Spleen (tissue), 11 donors: ENCODE data around the gene GDF3. TPM values are rescaled to one million over a fixed set of nuclear protein-coding genes. Genes with fewer than 3 reads are reported as not detected.

ENCODE experiments used
- DNase-seq: peaks from one replicate; pipeline ENCODE4 v3.0.0-alpha.2; 2020
- H3K27ac ChIP-seq, 8 donors: fragments of 200-600 bp; sonication (generic) in 7 of 8; 1 replicate in 4 of 8; 2 replicates in 4 of 8; pipeline versions ENCODE4 v1.5.0 to v1.8.0; 2016 to 2021; ENCODE audit warnings: inconsistent platforms in 4 of 8, mild to moderate bottlenecking in 4 of 8, moderate library complexity in 1 of 8
- H3K27me3 ChIP-seq, 7 donors: fragments of 200-600 bp; sonication (generic) in 6 of 7; replicated peaks in 1 of 7; 1 replicate in 4 of 7; 2 replicates in 3 of 7; pipeline versions ENCODE4 v1.5.0 to v1.8.0; 2016 to 2021; ENCODE audit warnings: inconsistent platforms in 3 of 7, mild to moderate bottlenecking in 1 of 7
- H3K36me3 ChIP-seq, 6 donors: fragments of 200-600 bp; sonication (generic) in 5 of 6; 1 replicate in 4 of 6; 2 replicates in 2 of 6; pipeline versions ENCODE4 v1.5.0 to v1.8.0; 2016 to 2021; ENCODE audit warnings: inconsistent platforms in 2 of 6
- H3K4me1 ChIP-seq, 6 donors: fragments of 200-600 bp; sonication (generic) in 5 of 6; 1 replicate in 3 of 6; 2 replicates in 3 of 6; pipeline versions ENCODE4 v1.5.0 to v1.8.0; 2016 to 2021; ENCODE audit warnings: inconsistent platforms in 3 of 6
- H3K4me3 ChIP-seq, 8 donors: fragments of 200-600 bp; sonication (generic) in 7 of 8; 1 replicate in 4 of 8; 2 replicates in 4 of 8; pipeline versions ENCODE4 v1.5.0 to v1.8.0; 2016 to 2021; ENCODE audit warnings: inconsistent platforms in 4 of 8, mild to moderate bottlenecking in 4 of 8, moderate library complexity in 2 of 8
- H3K9me3 ChIP-seq, 8 donors: fragments of 200-600 bp; sonication (generic) in 7 of 8; 1 replicate in 4 of 8; 2 replicates in 4 of 8; pipeline versions ENCODE4 v1.5.0 to v1.8.0; 2016 to 2021; ENCODE audit warnings: inconsistent platforms in 4 of 8
- CTCF ChIP-seq, 11 experiments: fragments of 200-600 bp in 7 of 11; fragments of 450-650 bp in 4 of 11; sonication (generic) in 4 of 11; IDR thresholded peaks in 8 of 11; conservative IDR thresholded peaks in 3 of 11; 1 replicate in 7 of 11; 2 replicates in 4 of 11; pipeline versions ENCODE4 v1.4.0 to v1.8.0; 2016 to 2021; ENCODE audit warnings: antibody characterized with exemption in 11 of 11, inconsistent platforms in 4 of 11, mild to moderate bottlenecking in 1 of 11
- POLR2A ChIP-seq, 3 donors: fragments of 450-650 bp; IDR thresholded peaks; one replicate each; pipeline ENCODE4 v1.5.1; 2017; ENCODE audit warnings: antibody characterized with exemption in 3 of 3, mild to moderate bottlenecking in 1 of 3
- POLR2AphosphoS5 ChIP-seq, 3 donors: sonication (generic); formaldehyde crosslinking; IDR thresholded peaks; one replicate each; pipeline ENCODE4 v1.5.1; 2017; ENCODE audit warnings: antibody characterized with exemption in 3 of 3
- WGBS, 5 donors: extraction: QIAGEN DNeasy Blood & Tissue Kit in 3 of 5; methylation state at CpG; one replicate each; pipeline versions ENCODE4 v1.1.5 to v1.1.7; 2013 to 2018; 5-methylcytosine and 5-hydroxymethylcytosine counted together
- intact Hi-C: fragments of 100-400 bp; cut with DNase I; formaldehyde crosslinking; loops from one replicate; pipeline ENCODE4 v1.15.0; 2023; ENCODE audit warnings: low total_unique reads
- polyA plus RNA-seq, 3 donors: library from polyadenylated mRNA; stranded (reverse); fragments of 200-250 nt; gene quantifications; one replicate each; pipeline ENCODE4 v1.2.1, GENCODE V29; 2013
- total RNA-seq, 7 donors: library from RNA; depleted of rRNA in 3 of 7; stranded (reverse); fragments of >200 nt in 3 of 7; fragmentation: NEBNext Ultra II Directional in 4 of 7; extraction: Animal tissue kit (Norgen Biotek cat#: 25700) in 4 of 7; gene quantifications; one replicate each; pipeline versions ENCODE4 v1.1.0 to v1.2.1, GENCODE V29; 2016 to 2021
- donor health status: healthy with polysubstance abuse.
- donor health status: DM: no; HTN: no; CAD: no; lungs with moderate emphysema.
- donor health status: DM: no; HTN: no; CAD: no.
- donor health status: Bipolar disorder and iron deficiency.
- donor health status: healthy.
- donor health status: DM: no; HTN: no; CAD: no.
- donor health status: DM: yes; HTN: yes; CAD: no.

Gene GDF3
- total and polyA plus RNA-seq, 10 donors: 0.10 to 1.7 (median 0.87) TPM; not detected in 1

- 61 to 82% (median 77%) methylated on average over 4 to 5 of the region's 5 CpGs for WGBS, 5 donors
- Histone ChIP-seq H3K4me1 (peaks cover 0 to 4% (median 0%) of the 10 kb centered on the region in 6 donors), H3K9me3 (no peaks in the 10 kb centered on the region), H3K27me3 (no peaks in the 10 kb centered on the region), H3K4me3 (no peak overlapping the region), H3K36me3 (no peaks in the 10 kb centered on the region), H3K27ac (no peak overlapping the region)
- no peak for DNase-seq
- intact Hi-C loops: no loop called here
- TF ChIP-seq POLR2AphosphoS5 (IDR thresholded peaks at IDR 0.05): no peak
- no peak for TF ChIP-seq POLR2A (IDR thresholded peaks at IDR 0.05)
- no peak for TF ChIP-seq CTCF (IDR thresholded peaks at IDR 0.05 in 8 of 11, conservative IDR thresholded peaks at IDR 0.05 in 3 of 11)
Observed at GRCh38 chr12:7666595-7666994, 29.0 kb downstream of the GDF3 start.

- Histone ChIP-seq H3K27me3 (no peaks in the 10 kb centered on the region), H3K4me3 (no peak overlapping the region), H3K36me3 (no peaks in the 10 kb centered on the region), H3K4me1 (peaks cover 0 to 4% (median 0%) of the 10 kb centered on the region in 6 donors), H3K27ac (no peak overlapping the region), H3K9me3 (no peaks in the 10 kb centered on the region)
- 74 to 91% (median 82%) methylated on average over 5 of the region's 5 CpGs for WGBS, 5 donors
- no peak for DNase-seq
- intact Hi-C loops: no loop called here
- TF ChIP-seq POLR2A (IDR thresholded peaks at IDR 0.05): no peak
- TF ChIP-seq POLR2AphosphoS5 (IDR thresholded peaks at IDR 0.05): no peak
- TF ChIP-seq CTCF (IDR thresholded peaks at IDR 0.05 in 8 of 11, conservative IDR thresholded peaks at IDR 0.05 in 3 of 11): no peak
Observed at GRCh38 chr12:7661741-7662140, 33.8 kb downstream of the GDF3 start.

GRCh38 chr12:7656121-7656520 is 39.5 kb downstream of the GDF3 start:
- intact Hi-C loops: no loop called here
- no peak for TF ChIP-seq POLR2AphosphoS5 (IDR thresholded peaks at IDR 0.05)
- TF ChIP-seq POLR2A (IDR thresholded peaks at IDR 0.05): no peak
- no peak for TF ChIP-seq CTCF (IDR thresholded peaks at IDR 0.05 in 8 of 11, conservative IDR thresholded peaks at IDR 0.05 in 3 of 11)
- H3K9me3 ChIP-seq: no peaks in the 10 kb centered on the region

GRCh38 chr12:7650091-7650490 is 45.5 kb downstream of the GDF3 start:
- H3K27ac ChIP-seq: no peak overlapping the region
- H3K36me3 ChIP-seq: no peaks in the 10 kb centered on the region
- 88 to 95% (median 94%) methylated on average over 5 of the region's 5 CpGs for WGBS, 5 donors
- intact Hi-C loops: no loop called here
- TF ChIP-seq POLR2AphosphoS5 (IDR thresholded peaks at IDR 0.05) (no peak), POLR2A (IDR thresholded peaks at IDR 0.05) (no peak), CTCF (IDR thresholded peaks at IDR 0.05 in 8 of 11, conservative IDR thresholded peaks at IDR 0.05 in 3 of 11) (no peak)
- DNase-seq: no peak
- H3K9me3 ChIP-seq: no peaks in the 10 kb centered on the region
- H3K4me3 ChIP-seq: no peak overlapping the region
- no peaks in the 10 kb centered on the region for H3K27me3 ChIP-seq
- peaks cover 0 to 10% (median 7%) of the 10 kb centered on the region in 6 donors for H3K4me1 ChIP-seq

More at GRCh38 chr12:7656121-7656520, 39.5 kb downstream of the GDF3 start:
- Histone ChIP-seq H3K27ac (no peak overlapping the region), H3K4me3 (no peak overlapping the region), H3K27me3 (no peaks in the 10 kb centered on the region), H3K36me3 (no peaks in the 10 kb centered on the region), H3K4me1 (no peaks in the 10 kb centered on the region)
- 41 to 65% (median 60%) methylated on average over 5 of the region's 5 CpGs for WGBS, 5 donors
- no peak for DNase-seq
